Measurements from ENCODE around the gene PHF21A.
A peak's percentile ranks its signal among the peaks of the same experiment; 100 is the strongest.
"Not testable (repeated sequence)": the region's sequence is repeated elsewhere in the genome, so short reads cannot be mapped to it uniquely, and the experiment has no call there.

The PHF21A gene

GRCh38 chr11:46120346-46121300 lies 631 bp downstream of the PHF21A start:
- DNase-seq (ENCODE audit: extremely low read depth in 1 of 2, low read depth in 1 of 2): no peak

DNA sequence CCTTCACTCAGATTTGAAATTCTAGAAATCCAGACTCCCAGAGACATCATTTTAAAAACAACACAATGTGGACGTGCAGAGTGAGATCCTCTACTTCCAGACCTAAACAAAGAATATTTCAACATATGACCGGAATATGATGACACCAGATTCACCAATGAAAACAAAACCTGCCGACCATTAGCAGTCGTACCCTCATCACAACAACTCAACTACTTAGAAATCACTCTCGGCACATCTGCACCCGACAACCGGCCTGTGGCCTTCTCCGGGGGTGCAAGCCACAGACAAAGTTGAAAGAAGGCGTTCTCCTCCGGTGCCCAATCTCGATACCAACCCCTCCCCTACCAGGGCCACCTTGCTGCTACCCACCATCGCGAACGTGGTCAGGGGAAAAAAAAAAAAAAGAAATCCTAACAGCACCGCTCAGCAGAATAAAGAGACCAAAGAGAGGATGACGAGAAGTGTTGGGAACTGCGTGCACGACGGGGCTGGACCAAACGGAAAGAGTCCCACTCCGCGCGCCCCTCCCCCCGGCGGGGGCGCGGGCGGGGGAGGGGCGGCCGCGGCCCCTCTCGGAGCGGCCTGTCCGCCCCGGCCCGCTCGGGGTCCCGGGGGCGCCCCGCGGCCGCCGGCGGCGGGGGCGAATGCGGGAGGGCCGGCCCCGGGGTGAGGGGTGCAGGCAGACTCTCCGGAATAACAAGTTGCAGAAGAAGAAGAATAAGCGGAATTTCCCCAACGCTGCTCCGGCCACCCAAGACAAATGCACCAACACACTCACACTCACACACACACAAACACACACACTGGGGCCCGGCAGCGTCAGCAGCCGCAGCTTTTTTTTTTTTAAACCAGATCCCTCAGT lies 1.7 kb downstream of the PHF21A start:
- DNase-seq (ENCODE audit: extremely low read depth in 1 of 2, low read depth in 1 of 2): peak; percentile 22 to 39

DNA sequence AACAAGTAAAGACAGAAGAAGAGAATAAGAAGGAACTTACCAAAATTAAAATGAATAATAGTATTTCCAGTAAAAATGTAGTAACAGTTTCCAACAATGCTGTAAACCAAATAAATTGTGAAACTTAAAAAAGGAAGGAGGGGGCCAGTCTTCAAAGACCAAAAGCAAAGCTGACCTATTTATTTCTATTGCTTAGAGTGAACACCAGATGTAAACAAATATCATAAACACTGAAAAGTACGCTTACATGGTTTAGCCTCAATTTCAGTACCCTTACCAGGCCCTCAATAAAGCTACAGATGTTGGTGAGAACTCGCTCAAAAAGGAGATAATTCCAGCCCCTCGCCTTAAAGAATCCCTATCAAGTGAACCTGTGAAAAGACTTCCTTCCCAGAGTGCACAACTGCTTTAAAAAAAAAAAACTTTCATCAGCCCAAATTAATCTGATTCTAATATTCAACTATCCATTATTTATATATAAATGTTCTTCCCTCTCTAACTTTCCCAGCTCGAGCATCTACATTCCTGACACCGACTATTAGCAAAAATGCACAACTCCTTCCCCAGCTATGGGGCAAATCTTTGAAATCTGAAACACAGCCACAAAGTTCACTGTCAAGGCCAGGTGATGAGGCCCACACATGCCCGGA lies 2.4 kb downstream of the PHF21A start:
- no peak for DNase-seq (ENCODE audit: extremely low read depth in 1 of 2, low read depth in 1 of 2)

GRCh38 chr11:46117842-46118241 lies 3.4 kb downstream of the PHF21A start:
- no peak for DNase-seq (ENCODE audit: extremely low read depth in 1 of 2, low read depth in 1 of 2)

DNA sequence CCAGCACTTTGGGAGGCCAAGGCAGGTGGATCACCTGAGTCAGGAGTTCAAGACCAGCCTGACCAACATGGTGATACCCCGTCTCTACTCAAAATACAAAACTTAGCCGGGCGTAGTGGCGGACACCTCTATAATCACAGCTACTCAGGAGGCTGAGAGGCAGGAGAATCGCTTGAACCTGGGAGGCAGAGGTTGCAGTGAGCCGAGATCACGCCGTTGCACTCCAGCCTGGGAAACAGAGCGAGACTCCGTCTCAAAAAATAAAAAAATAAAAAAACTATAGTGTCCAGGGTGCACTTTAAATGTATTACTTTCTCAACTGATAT lies 4.6 kb downstream of the PHF21A start:
- DNase-seq (ENCODE audit: extremely low read depth in 1 of 2, low read depth in 1 of 2): not testable (repeated sequence)

DNA sequence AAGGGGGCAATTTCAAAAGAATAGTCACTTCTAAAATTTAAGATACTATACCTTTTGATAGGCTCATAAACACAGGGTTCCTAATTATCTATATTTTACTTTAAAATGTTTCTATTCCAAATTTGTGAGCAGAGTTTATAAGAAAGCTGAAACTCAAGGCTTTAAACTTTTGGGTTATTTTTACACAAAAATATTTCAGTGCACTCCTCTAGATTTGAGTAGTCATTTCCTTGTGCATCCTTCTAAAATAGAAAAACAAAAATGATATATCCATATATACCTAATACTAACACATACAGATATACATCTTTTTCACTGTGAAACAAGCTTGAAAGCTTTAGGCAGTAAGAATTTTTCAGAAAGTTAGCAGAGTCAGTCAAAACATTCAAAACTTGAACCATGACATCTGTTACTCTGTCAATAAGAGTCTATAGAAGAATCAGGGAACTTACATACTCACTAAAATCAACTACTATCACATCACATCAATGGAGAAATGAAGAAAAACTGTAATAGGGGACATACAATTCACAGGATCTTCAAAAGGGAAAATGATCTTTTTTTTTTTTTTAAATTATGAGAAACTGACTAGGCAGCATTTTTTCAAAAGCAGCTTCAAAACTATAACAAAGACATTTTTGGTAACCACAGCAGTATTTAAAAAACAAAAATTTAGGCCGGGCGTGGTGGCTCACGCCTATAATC lies 5.1 kb downstream of the PHF21A start:
- no peak for DNase-seq (ENCODE audit: extremely low read depth in 1 of 2, low read depth in 1 of 2)

GRCh38 chr11:46114961-46115360 lies 6.3 kb downstream of the PHF21A start:
- no peak for DNase-seq (ENCODE audit: extremely low read depth in 1 of 2, low read depth in 1 of 2)

DNA sequence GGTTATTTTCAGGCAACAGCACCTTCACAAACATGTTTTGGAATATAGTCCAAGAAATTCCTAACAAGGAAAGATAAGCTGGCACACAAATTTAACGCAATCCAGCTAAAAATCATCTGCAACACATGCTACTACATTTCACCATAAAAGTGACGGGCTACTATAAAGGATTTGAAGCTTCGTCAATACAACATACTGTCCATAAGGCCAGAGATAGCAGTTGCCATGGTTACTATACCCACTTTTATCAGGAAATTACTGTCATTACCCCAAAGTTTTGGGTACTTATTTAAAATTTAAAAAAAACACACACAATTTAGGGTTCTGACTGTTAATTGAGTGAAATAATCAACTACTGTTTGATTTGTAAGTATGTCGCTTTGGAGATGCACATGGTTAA lies 6.9 kb downstream of the PHF21A start:
- DNase-seq (ENCODE audit: extremely low read depth in 1 of 2, low read depth in 1 of 2): no peak

DNA sequence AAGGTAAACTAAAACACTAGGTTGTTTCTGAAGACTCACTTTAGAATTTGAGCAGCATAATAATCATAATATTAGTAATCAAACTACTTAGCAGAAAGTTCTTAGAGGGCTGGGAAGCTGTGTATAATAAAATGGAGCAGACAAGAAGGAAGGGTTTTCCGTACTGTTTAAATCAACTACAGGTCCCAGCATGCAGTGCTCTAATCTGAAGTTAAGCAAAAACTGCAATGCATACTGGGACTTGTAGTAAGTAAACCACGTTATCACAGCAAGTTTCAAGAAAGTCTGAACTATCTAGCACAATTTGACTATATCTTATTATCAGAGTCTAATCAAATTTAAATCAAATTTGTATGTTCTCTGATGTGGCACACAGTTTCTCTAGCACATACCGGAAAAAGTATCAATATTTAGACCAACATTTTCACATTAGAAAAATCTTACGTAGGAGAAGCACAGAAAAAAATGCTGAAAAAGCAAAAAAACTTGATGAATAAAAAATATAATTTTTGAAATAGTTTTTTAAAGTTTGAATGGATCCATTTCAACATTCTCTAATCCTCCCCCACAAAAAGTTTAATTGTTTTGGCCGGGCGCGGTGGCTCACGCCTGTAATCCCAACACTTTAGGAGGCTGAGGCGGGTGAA lies 8.2 kb downstream of the PHF21A start:
- DNase-seq (ENCODE audit: extremely low read depth in 1 of 2, low read depth in 1 of 2): no peak

DNA sequence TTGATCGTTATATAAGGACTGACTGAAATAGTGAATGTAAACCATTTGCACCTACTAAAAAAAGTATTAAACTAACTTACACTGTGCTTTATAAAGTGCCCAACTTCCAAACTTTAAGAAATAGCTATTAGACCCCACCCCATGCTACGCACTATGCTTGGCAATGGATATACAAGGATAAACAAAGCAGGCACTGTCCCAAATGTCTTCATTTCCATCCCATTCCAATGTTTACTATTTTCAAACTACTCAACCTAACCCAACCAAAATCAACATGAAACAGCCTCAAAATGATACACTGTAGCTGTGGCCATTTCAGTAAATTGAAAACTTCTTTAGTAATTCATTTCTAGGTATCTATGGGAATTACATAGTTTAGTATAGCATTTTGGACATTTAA lies 12.5 kb downstream of the PHF21A start:
- DNase-seq (ENCODE audit: extremely low read depth in 1 of 2, low read depth in 1 of 2): no peak

- no peak for DNase-seq (ENCODE audit: extremely low read depth in 1 of 2, low read depth in 1 of 2)
Measured at GRCh38 chr11:46107780-46108179, 13.5 kb downstream of the PHF21A start.

DNA sequence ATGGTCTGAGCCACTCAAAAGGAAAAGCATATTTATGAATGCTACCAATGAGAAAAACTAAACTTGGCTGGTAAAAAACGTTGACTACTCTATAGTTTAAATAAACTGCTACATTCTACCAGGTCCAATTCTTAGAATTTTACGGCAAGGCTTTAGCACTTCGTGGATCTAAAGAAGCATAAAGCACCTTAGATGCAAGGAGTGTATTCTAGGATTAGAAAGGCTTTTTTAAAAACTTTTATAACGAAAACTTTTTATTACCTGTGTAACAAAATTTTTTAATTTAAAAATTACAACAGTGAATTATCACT lies 13.9 kb downstream of the PHF21A start:
- no peak for DNase-seq (ENCODE audit: extremely low read depth in 1 of 2, low read depth in 1 of 2)

GRCh38 chr11:46106530-46107407 lies 14.5 kb downstream of the PHF21A start:
- DNase-seq (ENCODE audit: extremely low read depth in 1 of 2, low read depth in 1 of 2): no peak

DNA sequence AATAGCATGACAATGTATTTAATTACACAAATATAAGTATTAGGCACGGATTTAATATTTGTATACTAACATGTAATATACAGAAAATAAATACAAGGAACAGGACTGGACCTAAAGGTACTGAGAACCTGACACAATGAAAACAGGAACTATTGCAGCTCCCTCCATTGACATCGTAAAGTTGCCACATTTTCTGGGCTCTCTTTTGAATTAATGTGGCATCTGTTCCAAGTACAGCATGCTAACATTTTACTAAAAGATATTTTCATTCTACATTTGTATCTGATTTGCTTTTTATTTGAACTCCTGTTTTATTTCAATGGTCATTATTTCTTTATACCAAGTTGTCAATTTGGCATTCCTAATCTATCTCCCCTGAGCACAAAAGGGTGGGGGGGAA lies 15.3 kb downstream of the PHF21A start:
- no peak for DNase-seq (ENCODE audit: extremely low read depth in 1 of 2, low read depth in 1 of 2)

DNA sequence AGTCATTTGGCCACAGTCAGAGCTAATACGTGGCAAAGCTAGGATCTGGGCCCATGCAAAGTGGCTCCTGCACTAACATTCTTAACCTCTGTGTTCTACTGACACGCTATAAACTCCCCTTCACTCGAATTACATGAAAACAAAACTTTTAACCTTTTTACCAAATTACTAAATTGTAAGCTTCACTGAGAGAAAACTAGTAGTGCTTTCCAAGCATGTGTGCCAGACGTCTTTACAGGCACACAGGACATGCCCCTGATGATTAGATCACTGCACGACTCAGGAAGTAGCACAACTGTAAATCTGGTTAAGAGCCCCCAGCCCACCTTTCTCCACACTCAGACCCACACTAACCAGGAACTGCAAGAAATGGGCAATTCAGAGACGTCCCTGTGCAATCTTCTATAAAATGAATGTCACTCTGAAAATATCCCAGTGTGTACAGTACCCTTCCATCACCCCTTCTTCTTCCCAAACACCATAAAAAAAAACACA lies 16.1 kb downstream of the PHF21A start:
- no peak for DNase-seq (ENCODE audit: extremely low read depth in 1 of 2, low read depth in 1 of 2)

GRCh38 chr11:46102843-46103242 lies 18.4 kb downstream of the PHF21A start:
- no peak for DNase-seq (ENCODE audit: extremely low read depth in 1 of 2, low read depth in 1 of 2)

DNA sequence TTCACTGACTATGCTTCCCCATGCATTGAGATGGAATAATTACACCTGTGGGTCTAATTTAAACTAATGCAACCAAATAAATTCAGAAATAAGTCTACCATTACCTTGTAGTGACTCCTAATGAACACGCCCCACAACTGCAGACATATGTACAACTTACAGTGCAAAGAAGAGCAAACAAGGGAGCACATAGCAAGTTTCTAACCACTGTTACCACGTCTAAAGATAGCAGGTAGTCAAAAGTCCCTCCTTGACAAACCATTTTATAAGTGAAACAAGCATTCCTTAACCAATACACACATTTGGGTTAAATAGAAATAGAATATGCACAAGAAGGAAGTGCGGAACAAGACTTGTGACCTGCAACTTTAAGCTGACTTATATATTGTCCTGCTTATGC lies 20.6 kb downstream of the PHF21A start:
- no peak for DNase-seq (ENCODE audit: extremely low read depth in 1 of 2, low read depth in 1 of 2)

DNA sequence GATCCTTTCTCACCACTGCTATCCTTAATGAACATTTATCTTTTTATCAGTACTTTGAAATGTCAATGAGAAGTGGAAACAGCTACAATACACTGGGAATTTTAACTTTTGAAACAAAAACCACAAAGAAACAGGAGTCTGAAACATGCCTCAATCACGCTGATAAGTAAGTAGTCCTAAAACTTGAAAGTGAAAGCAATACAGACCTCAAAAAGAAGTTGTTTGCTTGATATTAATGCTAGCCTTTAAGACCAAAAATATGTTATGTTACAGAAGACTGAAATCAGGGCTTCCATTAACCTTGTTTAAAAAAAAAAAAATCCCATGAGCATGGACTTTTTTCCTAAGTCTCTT lies 21.3 kb downstream of the PHF21A start:
- DNase-seq (ENCODE audit: extremely low read depth in 1 of 2, low read depth in 1 of 2): no peak

GRCh38 chr11:46090375-46090774 lies 30.9 kb downstream of the PHF21A start:
- DNase-seq (ENCODE audit: extremely low read depth in 1 of 2, low read depth in 1 of 2): no peak

Data from stimulated activated CD8-positive, alpha-beta memory T cell treated with anti-CD3 and anti-CD28 coated beads, Interleukin-7, amount 100 ng/mL, for 48 hours (primary cell).